ENCODE measurements around the gene PUS1.

PUS1 gene

DNA sequence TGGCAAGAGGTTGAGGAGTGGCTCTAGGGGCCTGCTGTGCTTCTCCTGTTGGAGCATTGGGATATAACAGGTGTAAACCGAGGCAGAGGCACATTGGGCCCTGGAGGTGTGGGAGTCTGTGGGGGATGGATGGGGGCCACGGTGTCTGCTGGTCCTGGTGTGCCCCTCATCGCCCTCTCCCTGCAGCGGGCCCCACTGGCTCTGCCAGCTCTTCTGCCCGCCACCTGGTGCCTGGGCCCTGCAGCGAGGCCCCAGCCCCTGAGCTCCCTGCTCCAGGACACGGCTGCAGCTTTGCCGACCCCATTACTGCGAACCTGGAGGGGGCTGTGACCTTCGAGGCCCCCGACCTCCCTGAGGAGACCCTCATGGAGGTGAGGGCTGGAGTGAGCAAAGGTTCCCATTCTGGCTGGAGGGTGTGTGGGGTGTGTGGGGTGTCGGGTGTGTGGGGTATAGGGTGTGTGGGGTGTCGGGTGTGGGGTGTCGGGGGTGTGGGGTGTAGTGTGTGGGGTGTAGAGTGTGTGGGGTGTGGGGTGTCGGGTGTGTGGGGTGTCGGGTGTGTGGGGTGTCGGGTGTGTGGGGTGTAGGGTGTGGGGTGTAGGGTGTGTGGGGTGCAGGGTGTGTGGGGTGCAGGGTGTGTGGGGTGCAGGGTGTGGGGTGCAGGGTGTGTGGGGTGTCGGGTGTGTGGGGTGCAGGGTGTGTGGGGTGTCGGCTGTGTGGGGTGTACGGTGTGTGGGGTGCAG is 10.6 kb upstream of the PUS1 start:
- TF ChIP-seq, protein P1, sequence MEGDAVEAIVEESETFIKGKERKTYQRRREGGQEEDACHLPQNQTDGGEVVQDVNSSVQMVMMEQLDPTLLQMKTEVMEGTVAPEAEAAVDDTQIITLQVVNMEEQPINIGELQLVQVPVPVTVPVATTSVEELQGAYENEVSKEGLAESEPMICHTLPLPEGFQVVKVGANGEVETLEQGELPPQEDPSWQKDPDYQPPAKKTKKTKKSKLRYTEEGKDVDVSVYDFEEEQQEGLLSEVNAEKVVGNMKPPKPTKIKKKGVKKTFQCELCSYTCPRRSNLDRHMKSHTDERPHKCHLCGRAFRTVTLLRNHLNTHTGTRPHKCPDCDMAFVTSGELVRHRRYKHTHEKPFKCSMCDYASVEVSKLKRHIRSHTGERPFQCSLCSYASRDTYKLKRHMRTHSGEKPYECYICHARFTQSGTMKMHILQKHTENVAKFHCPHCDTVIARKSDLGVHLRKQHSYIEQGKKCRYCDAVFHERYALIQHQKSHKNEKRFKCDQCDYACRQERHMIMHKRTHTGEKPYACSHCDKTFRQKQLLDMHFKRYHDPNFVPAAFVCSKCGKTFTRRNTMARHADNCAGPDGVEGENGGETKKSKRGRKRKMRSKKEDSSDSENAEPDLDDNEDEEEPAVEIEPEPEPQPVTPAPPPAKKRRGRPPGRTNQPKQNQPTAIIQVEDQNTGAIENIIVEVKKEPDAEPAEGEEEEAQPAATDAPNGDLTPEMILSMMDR (IDR thresholded peaks at IDR 0.05; ENCODE audit: extremely low read depth, missing control alignments) = no peak
- DNase-seq (ENCODE audit: low spot score) = no peak

DNA sequence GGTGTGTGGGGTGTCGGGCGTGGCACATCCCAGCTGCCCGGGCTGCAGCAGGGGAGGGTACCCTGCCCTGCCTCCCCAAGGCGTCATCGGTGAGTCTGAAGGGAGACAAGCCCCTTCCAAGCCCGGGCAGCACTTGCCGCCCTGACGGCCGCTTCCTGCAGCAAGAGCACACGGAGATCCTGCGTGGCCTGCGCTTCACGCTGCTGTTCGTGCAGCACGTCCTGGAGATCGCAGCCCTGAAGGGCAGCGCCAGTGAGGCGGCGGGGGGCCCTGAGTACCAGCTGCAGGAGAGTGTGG is 10.1 kb upstream of the PUS1 start:
- TF ChIP-seq, protein P1 (IDR thresholded peaks at IDR 0.05; ENCODE audit: extremely low read depth, missing control alignments) = no peak
- no peak for DNase-seq (ENCODE audit: low spot score)

DNA sequence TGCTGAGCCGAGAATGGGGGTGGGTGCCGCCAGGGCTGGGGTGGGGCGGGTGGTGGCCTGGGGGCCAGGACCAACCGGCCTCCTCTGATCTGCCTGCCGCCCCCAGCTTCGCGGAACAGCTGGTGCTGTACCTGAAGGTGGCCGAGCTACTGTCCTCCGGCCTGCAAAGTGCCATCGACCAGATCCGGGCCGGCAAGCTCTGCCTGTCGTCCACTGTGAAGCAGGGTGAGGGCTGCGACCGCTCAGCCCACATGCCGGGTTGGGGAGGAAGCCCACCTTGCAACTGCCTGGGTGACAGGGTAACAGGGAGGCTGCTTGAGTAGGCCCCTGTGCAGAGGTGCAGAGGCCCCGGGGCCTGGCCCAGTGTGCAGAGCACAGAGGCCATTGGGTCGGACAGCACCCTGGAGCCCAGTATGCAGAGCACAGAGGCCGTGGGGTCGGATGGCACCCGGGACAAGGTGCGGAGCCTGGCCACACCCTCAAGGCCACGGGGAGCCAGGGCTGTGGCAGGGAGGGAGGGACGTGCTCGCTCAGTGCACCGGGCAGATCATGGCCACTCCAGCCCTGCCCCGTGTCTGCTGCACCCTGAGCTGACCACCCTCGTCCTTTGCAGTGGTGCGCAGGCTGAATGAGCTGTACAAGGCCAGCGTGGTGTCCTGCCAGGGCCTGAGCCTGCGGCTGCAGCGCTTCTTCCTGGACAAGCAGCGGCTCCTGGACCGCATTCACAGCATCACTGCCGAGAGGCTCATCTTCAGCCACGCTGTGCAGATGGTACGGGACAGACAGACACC is 9.5 kb upstream of the PUS1 start:
- TF ChIP-seq, protein P1 (IDR thresholded peaks at IDR 0.05; ENCODE audit: extremely low read depth, missing control alignments) = no peak
- DNase-seq (ENCODE audit: low spot score) = no peak

DNA sequence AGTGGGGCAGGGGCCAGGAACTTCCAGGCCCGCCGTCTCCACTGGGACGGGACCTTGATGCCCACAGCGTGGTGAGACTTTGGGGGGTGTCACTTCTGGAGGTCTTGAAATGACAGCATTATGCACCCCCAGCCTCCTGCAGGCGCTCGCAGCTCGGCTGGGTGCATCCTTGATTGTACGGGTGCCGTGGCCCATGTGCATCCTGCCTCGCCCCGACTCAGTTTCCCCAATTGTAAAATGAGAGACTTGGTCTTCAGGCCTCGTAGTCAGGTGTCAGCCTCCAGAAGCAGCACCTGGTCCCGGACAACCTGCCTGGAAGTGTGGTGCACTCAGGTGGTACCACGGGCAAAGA is 8.9 kb upstream of the PUS1 start:
- TF ChIP-seq, protein P1 (IDR thresholded peaks at IDR 0.05; ENCODE audit: extremely low read depth, missing control alignments) = no peak
- DNase-seq (ENCODE audit: low spot score) = no peak

DNA sequence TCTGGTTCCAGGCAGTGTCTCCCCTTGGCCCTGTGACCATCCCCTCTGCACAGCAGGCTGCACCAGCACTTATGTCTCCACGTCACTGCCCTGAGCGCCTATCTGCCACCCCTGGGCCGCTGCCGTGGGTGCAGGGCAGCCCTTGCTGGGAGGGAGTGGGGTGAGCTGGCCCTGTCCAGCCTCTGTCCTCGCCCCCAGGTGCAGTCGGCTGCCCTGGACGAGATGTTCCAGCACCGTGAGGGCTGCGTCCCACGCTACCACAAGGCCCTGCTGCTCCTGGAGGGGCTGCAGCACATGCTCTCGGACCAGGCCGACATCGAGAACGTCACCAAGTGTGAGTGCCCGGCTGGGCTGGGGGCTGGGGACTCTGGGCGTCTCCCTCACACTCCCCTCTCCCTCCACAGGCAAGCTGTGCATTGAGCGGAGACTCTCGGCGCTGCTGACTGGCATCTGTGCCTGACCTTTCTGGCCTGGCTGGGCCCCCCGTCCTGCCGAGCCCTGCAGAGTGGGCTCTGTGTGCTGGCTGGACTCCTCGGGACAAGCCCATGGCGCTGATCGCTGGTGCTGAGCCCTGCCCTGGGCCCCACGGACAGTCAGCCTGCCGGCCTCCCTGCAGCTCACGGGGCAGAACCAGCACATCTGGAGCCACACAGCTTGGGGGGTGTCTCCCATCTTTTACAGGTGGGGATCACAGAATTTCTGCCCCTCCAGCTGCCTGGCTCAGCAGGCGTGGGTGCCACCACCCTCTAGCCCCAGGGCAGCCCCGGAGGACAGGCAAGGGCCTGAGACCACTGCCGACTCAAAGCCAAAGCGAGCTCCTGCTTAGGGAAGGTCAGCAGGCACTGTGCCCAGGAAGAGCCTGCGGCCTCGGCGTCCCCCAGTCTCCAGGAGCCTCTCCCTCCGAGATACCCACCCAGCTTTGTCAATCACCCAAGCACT is 7.9 kb upstream of the PUS1 start:
- no peak for DNase-seq (ENCODE audit: low spot score)
- TF ChIP-seq, protein P1 (IDR thresholded peaks at IDR 0.05; ENCODE audit: extremely low read depth, missing control alignments) = no peak

DNA sequence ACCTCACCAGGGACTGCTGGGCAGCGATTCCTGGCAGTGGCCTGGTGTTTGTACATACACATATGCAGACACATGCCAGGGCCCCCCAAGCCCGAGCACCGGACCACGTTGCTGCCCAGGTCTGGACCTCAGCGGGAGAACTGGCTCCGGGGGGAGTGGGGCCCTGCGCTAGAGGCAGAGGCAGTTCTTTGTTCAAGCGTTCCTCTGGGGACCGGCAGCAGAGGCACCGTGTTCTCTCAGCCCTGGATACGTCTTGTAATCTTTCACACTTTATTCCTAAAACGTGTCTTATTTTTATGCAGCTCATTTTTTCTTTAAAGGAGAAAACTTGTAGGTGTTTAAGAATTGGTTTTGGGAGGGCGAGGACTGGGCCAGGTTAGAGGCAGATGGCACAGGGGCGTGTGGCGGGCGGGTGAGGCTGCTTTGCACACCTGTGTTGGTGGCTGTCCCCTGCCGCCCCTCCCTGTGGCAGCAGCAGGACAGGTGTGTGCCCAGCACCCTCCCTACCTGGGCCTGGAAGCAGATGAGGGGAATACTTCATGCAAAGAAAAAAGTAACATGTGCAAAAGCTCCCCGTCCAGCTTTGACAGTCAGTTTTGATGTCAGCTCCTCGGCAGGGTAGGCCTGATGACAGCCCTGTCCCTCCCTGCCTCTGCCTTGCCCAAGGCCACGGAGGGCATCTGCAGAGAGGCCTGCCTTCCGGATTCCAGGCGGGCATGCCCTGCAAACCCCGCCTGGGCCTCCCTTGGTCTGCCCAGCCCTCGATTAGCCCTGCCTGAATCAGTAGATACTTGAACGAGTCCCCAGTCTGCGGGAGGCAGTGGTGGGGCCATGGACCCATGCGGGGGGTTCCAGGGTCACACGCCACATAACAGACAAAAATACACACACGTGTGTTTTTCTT is 7.0 kb upstream of the PUS1 start:
- no peak for DNase-seq (ENCODE audit: low spot score)
- TF ChIP-seq, protein P1 (IDR thresholded peaks at IDR 0.05; ENCODE audit: extremely low read depth, missing control alignments) = no peak
